Pancreas (tissue), 10 donors: ENCODE results near the gene SLC7A8. TPM values are rescaled to one million over a fixed set of nuclear protein-coding genes. Genes with fewer than 3 reads are reported as not detected.
A peak's percentile ranks its signal among the peaks of the same experiment; 100 is the strongest.

Experiments
- ATAC-seq, 4 donors: fragments of 200-7000 bp; cut with Tn5 transposase; one replicate each; pipeline versions ENCODE4 v1.8.0 to v1.9.1; 2020; ENCODE audit warnings: mild to moderate bottlenecking in 4 of 4, moderate library complexity in 4 of 4
- DNase-seq, 6 donors: peaks; one replicate each; pipeline ENCODE4 v3.0.0-alpha.2; 2020
- FAIRE-seq: peaks from 2 replicates; lab custom pipeline; 2012; peaks lifted over from hg19 to GRCh38; lab: Jason Lieb, UNC
- H3K27ac ChIP-seq, 4 donors: fragments of 200-600 bp; sonication (generic); 1 replicate in 3 of 4; 2 replicates in 1 of 4; pipeline versions ENCODE4 v1.5.0 to v1.8.0; 2020
- H3K27me3 ChIP-seq, 4 donors: fragments of 200-600 bp; one replicate each; pipeline ENCODE4 v1.8.0; 2021
- H3K36me3 ChIP-seq, 3 donors: fragments of 200-600 bp; sonication (generic) in 1 of 3; one replicate each; pipeline versions ENCODE4 v1.5.0 to v1.8.0; 2020 to 2021
- H3K4me1 ChIP-seq, 3 donors: fragments of 200-600 bp; one replicate each; pipeline ENCODE4 v1.8.0; 2021
- H3K4me3 ChIP-seq, 4 donors: fragments of 200-600 bp; sonication (generic) in 2 of 4; one replicate each; pipeline versions ENCODE4 v1.5.0 to v1.8.0; 2020 to 2021
- H3K9me3 ChIP-seq, 4 donors: fragments of 200-600 bp; one replicate each; pipeline ENCODE4 v1.8.0; 2021
- CTCF ChIP-seq, 4 donors: fragments of 200-600 bp; sonication (generic) in 3 of 4; IDR thresholded peaks; one replicate each; pipeline versions ENCODE4 v1.5.0 to v1.8.0; 2021; ENCODE audit warnings: antibody characterized with exemption in 4 of 4
- WGBS, 2 donors: extraction: QIAGEN DNeasy Blood & Tissue Kit; methylation state at CpG; one replicate each; pipeline ENCODE4 v1.1.7; 2013; 5-methylcytosine and 5-hydroxymethylcytosine counted together
- intact Hi-C, 3 donors: fragments of 100-400 bp; cut with DNase I; formaldehyde crosslinking; loops; one replicate each; pipeline versions ENCODE4 v1.11.1 to v1.14.2; 2022
- polyA plus RNA-seq, 2 donors: library from polyadenylated mRNA; stranded (reverse); fragments of 200-250 nt; gene quantifications; one replicate each; pipeline ENCODE4 v1.2.3, GENCODE V29; 2013
- total RNA-seq, 6 donors: library from RNA; stranded (reverse); fragmentation: NEBNext Ultra II Directional in 4 of 6; extraction: Animal tissue kit (Norgen Biotek cat#: 25700) in 4 of 6; gene quantifications; one replicate each; pipeline versions ENCODE4 v1.2.1 to v1.2.4, GENCODE V29; 2021 to 2023
- donor health status: healthy with polysubstance abuse.
- donor health status: DM: no; HTN: no; CAD: no; lungs with moderate emphysema.
- donor health status: DM: no; HTN: no; CAD: no.
- donor health status: control.
- donor health status: control.
- donor health status: Bipolar disorder and iron deficiency.
- donor health status: DM: yes; HTN: yes; CAD: no.
- donor health status: DM: no; HTN: no; CAD: no.
- donor health status: DM: no; HTN: no; CAD: no.
- donor health status: DM: yes; HTN: yes; CAD: no.

Gene SLC7A8
- total and polyA plus RNA-seq, 8 donors = 11.5 to 70.8 (median 30.5) TPM

- intact Hi-C loops = no loop called here
- no peak for TF ChIP-seq CTCF (IDR thresholded peaks at IDR 0.05)
- DNase-seq (no peak), FAIRE-seq (no peak), ATAC-seq (no peak)
- WGBS, 2 donors = 91 to 96% methylated on average over 12 of the region's 12 CpGs
- peaks cover 0 to 15% (median 15%) of the 10 kb centered on the region in 3 donors for H3K4me1 ChIP-seq
- no peak overlapping the region for H3K4me3 ChIP-seq
- H3K9me3 ChIP-seq = no peaks in the 10 kb centered on the region
- H3K36me3 ChIP-seq = peaks cover 0 to 59% (median 22%) of the 10 kb centered on the region in 3 donors
- H3K27ac ChIP-seq = no peak overlapping the region
- no peaks in the 10 kb centered on the region for H3K27me3 ChIP-seq
Observed at GRCh38 chr14:23089498-23090253, 93.8 kb downstream of the SLC7A8 start.

- Histone ChIP-seq H3K4me1 (peaks cover 0 to 5% (median 0%) of the 10 kb centered on the region in 3 donors), H3K36me3 (peaks cover 0 to 68% (median 28%) of the 10 kb centered on the region in 3 donors), H3K4me3 (no peak overlapping the region), H3K27ac (no peak overlapping the region), H3K9me3 (no peaks in the 10 kb centered on the region), H3K27me3 (no peaks in the 10 kb centered on the region)
- intact Hi-C loops = no loop called here
- WGBS, 2 donors = 94 to 96% methylated on average over 1 of the region's 1 CpG
- TF ChIP-seq CTCF (IDR thresholded peaks at IDR 0.05) = no peak
- ATAC-seq (peak in 1 of 4 donors; percentile 26), DNase-seq (no peak), FAIRE-seq (no peak)
Observed at GRCh38 chr14:23086565-23086964, 96.9 kb downstream of the SLC7A8 start.

- no peak for TF ChIP-seq CTCF (IDR thresholded peaks at IDR 0.05)
- H3K9me3 ChIP-seq = no peaks in the 10 kb centered on the region
- H3K27ac ChIP-seq = no peak overlapping the region
- ATAC-seq (peak in 1 of 4 donors; percentile 24), FAIRE-seq (no peak), DNase-seq (no peak)
- H3K36me3 ChIP-seq = peaks cover 3 to 72% (median 36%) of the 10 kb centered on the region in 3 donors
- intact Hi-C loops = no loop called here
- H3K4me1 ChIP-seq = peaks cover 0 to 5% (median 0%) of the 10 kb centered on the region in 3 donors
- 62 to 69% methylated on average over 3 of the region's 3 CpGs for WGBS, 2 donors
- no peaks in the 10 kb centered on the region for H3K27me3 ChIP-seq
- no peak overlapping the region for H3K4me3 ChIP-seq
Observed at GRCh38 chr14:23085458-23085857, 98.0 kb downstream of the SLC7A8 start.

GRCh38 chr14:23080474-23080873, 103.0 kb downstream of the SLC7A8 start:
- Histone ChIP-seq H3K27me3 (no peaks in the 10 kb centered on the region), H3K9me3 (no peaks in the 10 kb centered on the region), H3K4me1 (no peaks in the 10 kb centered on the region), H3K36me3 (peaks cover 5 to 79% (median 52%) of the 10 kb centered on the region in 3 donors), H3K4me3 (no peak overlapping the region), H3K27ac (no peak overlapping the region)
- intact Hi-C loops = no loop called here
- 68 to 75% methylated on average over 1 of the region's 1 CpG for WGBS, 2 donors
- TF ChIP-seq CTCF (IDR thresholded peaks at IDR 0.05) = no peak
- DNase-seq = no peak
- ATAC-seq = no peak
- FAIRE-seq = no peak

- no peak for TF ChIP-seq CTCF (IDR thresholded peaks at IDR 0.05)
- Histone ChIP-seq H3K36me3 (peaks cover 5 to 72% (median 49%) of the 10 kb centered on the region in 3 donors), H3K27me3 (no peaks in the 10 kb centered on the region), H3K4me3 (no peak overlapping the region), H3K9me3 (no peaks in the 10 kb centered on the region), H3K27ac (no peak overlapping the region), H3K4me1 (no peaks in the 10 kb centered on the region)
- ATAC-seq (no peak), FAIRE-seq (no peak), DNase-seq (no peak)
- 90 to 93% methylated on average over 2 of the region's 2 CpGs for WGBS, 2 donors
- intact Hi-C loops = no loop called here
Observed at GRCh38 chr14:23079716-23080115, 103.7 kb downstream of the SLC7A8 start.
